Measurements from ENCODE around the gene ACVR1C.

Gene ACVR1C

GRCh38 chr2:157657101-157657500, 28.4 kb upstream of the ACVR1C start:
- no peak for DNase-seq (ENCODE audit: low read depth)
- no peak overlapping the region for H3K4me3 ChIP-seq (ENCODE audit: low read depth, low read length)
- no peak for TF ChIP-seq CTCF (IDR thresholded peaks at IDR 0.05; ENCODE audit: insufficient read depth, low read depth, low read length, missing control alignments)

- no peak for DNase-seq (ENCODE audit: low read depth)
- TF ChIP-seq CTCF (IDR thresholded peaks at IDR 0.05; ENCODE audit: insufficient read depth, low read depth, low read length, missing control alignments) = no peak
Measured at GRCh38 chr2:157644776-157645175, 16.1 kb upstream of the ACVR1C start.

GRCh38 chr2:157631861-157632260, 3.2 kb upstream of the ACVR1C start:
- no peak for TF ChIP-seq CTCF (IDR thresholded peaks at IDR 0.05; ENCODE audit: insufficient read depth, low read depth, low read length, missing control alignments)

More at GRCh38 chr2:157644776-157645175, 16.1 kb upstream of the ACVR1C start:
- no peak overlapping the region for H3K4me3 ChIP-seq (ENCODE audit: low read depth, low read length)

GRCh38 chr2:157627594-157628476, 829 bp downstream of the ACVR1C start:
- peak overlapping the region; percentile 19; the same call in 1 of the 2 replicates for H3K4me3 ChIP-seq (ENCODE audit: low read depth, low read length)
- no peak for DNase-seq (ENCODE audit: low read depth)
- no peak for TF ChIP-seq CTCF (IDR thresholded peaks at IDR 0.05; ENCODE audit: insufficient read depth, low read depth, low read length, missing control alignments)

More at GRCh38 chr2:157631861-157632260, 3.2 kb upstream of the ACVR1C start:
- H3K4me3 ChIP-seq (ENCODE audit: low read depth, low read length) = no peak overlapping the region
- no peak for DNase-seq (ENCODE audit: low read depth)

- DNase-seq (ENCODE audit: low read depth) = no peak
- no peak for TF ChIP-seq CTCF (IDR thresholded peaks at IDR 0.05; ENCODE audit: insufficient read depth, low read depth, low read length, missing control alignments)
- H3K4me3 ChIP-seq (ENCODE audit: low read depth, low read length) = no peak overlapping the region
Measured at GRCh38 chr2:157625296-157625695, 3.4 kb downstream of the ACVR1C start.

- no peak overlapping the region for H3K4me3 ChIP-seq (ENCODE audit: low read depth, low read length)
- TF ChIP-seq CTCF (IDR thresholded peaks at IDR 0.05; ENCODE audit: insufficient read depth, low read depth, low read length, missing control alignments) = no peak
- no peak for DNase-seq (ENCODE audit: low read depth)
Measured at GRCh38 chr2:157620956-157621355, 7.7 kb downstream of the ACVR1C start.

Data from GM12865 (cell line).